RCC 7860 (cell line): ENCODE measurements around the gene KRTAP4-9.
"Not testable (repeated sequence)": the region's sequence is repeated elsewhere in the genome, so short reads cannot be mapped to it uniquely, and the experiment has no call there.

Experiments
- DNase-seq: peaks from one replicate; pipeline ENCODE4 v3.0.0-alpha.2; 2015; ENCODE audit warnings: low spot score
- FAIRE-seq: peaks from 2 replicates; lab custom pipeline; 2012; peaks lifted over from hg19 to GRCh38; lab: Jason Lieb, UNC

Gene KRTAP4-9

DNA sequence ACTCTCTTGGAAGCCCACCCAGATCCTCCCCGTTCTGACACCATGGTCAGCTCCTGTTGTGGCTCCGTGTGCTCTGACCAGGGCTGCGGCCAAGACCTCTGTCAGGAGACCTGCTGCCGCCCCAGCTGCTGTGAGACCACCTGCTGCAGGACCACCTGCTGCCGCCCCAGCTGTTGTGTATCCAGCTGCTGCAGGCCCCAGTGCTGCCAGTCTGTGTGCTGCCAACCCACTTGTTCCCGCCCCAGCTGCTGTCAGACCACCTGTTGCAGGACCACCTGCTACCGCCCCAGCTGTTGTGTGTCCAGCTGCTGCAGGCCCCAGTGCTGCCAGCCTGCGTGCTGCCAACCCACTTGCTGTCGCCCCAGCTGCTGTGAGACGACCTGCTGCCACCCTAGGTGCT lies at the start of gene KRTAP4-9:
Gene KRTAP4-9 (plus strand): TSS at position 43 of the 400 bp plus-strand sequence. CDS start 0 bp downstream, at position 43.
- not testable (repeated sequence) for DNase-seq, FAIRE-seq

DNA sequence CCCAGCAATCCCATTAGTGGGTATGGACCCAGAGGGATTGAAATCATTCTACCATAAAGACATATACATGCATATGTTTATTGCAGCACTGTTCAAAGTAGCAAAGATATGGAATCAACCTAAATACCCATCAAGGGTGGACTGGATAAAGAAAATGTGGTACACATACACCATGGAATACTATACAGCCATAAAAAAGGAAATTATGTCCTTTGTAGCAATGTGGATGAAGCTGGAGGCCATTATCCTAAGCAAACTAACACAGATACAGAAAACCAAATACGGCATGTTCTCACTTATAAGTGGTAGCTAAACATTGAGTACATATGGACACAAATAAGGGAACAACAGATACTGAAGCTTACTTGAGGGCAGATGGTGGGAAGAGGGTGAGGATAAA lies 47.6 kb upstream of the KRTAP4-9 start:
- no peak for DNase-seq
- no peak for FAIRE-seq

DNA sequence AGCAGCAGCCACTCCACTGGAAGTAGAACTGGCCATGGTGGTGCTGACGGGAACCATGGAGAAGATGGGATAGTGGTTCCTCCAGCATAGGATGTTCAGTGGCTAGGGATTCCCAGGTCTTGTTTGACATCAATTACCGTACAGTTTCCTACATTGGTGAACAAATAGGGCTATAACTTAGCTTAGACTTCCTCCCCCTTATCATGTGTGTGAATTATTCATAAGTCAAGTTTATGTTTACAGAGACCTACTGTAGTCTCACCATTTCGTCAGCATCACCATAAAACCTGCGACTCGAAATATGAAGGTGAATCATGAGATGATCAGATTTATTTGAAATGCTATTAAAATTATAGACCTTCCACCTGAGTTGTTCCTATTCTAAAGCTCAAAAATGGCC lies 46.4 kb upstream of the KRTAP4-9 start:
- FAIRE-seq: no peak

DNA sequence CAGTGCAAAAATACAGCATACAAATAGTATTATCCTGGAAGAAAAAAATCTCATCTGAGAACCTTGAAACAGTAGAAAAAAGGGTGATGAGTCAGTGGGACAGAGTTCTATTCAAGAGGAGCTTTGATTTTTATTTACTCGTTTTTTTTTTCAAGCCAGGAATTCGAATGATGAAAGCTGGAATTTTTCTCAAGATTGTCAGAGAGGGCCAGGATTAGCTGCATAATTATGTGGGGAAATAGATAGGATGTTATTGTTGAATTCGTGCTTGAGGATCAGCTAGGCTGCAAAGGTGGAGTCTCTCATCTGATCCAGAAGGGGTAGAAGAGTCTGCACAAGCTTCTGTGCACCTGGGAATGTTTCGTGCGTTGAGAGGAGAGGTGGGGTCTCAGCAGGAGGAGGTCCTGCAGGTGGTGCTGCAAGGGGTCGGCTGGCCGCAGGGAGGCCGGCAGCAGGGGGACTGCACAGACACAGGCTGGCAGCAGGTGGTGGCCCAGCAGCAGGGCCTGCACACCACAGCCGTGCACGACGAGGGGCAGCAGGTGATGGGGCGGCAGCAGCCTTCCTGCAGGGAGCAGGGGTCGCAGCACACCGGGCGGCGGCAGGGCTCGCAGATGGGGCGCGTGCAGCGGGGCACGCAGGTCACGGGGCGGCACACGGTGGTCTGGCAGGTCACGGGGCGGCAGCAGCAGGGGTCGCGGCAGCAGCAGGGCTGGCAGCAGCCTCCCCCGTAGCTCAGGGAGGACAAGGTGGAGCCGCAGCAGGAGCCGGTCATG lies 45.7 kb upstream of the KRTAP4-9 start:
- DNase-seq (peak; percentile 37), FAIRE-seq (peak; percentile 33)

More for the DNA sequence above, 46.4 kb upstream of the KRTAP4-9 start:
- DNase-seq: no peak

DNA sequence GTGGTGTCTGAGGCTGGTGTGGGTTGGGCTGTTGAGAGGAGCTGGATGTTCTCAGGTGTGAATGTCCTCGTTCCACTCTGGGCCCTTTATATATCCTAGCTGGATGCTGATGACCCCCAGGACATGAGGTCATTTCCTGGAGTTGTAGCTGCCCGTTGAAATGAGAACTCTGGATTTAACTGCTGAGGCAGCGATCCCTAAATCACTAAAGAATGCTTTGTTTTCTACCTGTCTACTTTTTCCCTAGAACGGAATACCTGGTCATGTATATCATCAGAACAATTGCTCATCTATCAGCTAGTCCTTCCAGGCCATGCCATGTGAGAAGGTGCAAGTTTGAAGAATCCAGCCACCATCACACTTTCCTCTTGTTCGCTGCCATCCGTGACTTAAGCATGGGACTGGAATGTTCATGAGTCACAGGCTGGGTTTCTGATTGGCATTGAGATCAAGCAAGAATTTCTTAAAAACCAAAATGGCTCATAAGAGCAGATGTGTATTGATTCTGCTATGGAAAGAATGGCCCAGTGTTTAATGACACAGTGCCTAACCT lies 45.1 kb upstream of the KRTAP4-9 start, which contains the start of gene KRTAP2-3:
Gene KRTAP2-3 (minus strand): TSS at position 63 of the 553 bp plus-strand sequence. CDS start 64 bp downstream, outside the sequence.
- DNase-seq (peak; percentile 97), FAIRE-seq (peak; percentile 98)

DNA sequence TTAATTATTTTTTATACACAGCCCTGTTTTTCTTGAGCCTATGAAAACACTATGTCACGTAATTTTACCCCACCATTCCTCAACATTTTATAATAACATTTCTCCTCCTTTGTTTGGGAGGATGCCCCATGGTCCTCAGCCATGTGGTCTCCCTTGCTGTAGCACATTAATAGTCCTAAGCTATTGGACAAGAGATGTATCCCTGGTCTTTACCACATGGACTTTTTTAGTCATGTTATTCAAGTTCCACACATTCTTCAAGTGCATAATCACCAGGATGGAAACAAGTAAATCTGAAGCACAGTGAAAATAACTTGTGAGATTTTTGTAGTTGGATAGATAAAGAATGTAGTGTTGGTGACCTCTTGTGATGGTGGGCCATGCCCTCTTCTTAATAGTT lies 43.2 kb upstream of the KRTAP4-9 start:
- DNase-seq (peak; percentile 94), FAIRE-seq (peak; percentile 95)

DNA sequence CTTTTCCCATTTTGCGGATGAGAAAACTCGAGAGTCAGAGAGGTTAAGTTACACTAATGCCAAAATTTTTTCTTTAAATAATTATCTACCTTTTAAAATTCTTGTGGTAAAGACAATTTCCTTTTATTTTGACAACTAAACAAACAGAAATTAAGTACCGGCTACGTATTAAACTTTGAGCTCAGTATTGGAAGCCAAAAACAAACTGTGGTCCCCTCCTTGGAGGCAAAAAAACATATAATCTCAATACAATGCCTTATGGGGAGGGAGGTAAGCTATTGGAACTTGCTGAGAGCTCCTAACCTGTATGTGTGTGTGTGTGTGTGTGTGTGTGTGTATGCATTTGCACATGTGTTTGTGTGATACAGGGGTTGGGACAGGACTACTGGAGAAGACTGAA lies 41.7 kb upstream of the KRTAP4-9 start:
- DNase-seq (no peak), FAIRE-seq (no peak)

DNA sequence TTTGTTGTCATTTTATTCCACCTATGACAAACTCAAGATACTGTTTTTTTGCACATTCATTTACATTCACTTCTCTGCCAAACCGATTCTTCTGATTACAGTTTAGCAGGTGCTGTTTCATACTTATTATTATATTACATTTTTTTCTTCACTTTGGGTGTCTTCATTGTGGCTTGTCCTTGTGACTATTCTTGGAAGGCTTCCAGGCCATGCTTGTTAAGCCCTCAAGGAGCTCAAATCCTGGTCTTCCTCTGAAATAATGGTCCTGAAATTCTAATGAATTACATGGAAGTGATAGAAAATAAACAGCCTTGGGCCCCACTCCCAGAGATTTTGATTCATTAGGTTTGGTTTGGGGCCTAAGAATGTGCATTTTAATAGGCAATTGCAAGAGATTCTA lies 40.9 kb upstream of the KRTAP4-9 start:
- DNase-seq (no peak), FAIRE-seq (no peak)

DNA sequence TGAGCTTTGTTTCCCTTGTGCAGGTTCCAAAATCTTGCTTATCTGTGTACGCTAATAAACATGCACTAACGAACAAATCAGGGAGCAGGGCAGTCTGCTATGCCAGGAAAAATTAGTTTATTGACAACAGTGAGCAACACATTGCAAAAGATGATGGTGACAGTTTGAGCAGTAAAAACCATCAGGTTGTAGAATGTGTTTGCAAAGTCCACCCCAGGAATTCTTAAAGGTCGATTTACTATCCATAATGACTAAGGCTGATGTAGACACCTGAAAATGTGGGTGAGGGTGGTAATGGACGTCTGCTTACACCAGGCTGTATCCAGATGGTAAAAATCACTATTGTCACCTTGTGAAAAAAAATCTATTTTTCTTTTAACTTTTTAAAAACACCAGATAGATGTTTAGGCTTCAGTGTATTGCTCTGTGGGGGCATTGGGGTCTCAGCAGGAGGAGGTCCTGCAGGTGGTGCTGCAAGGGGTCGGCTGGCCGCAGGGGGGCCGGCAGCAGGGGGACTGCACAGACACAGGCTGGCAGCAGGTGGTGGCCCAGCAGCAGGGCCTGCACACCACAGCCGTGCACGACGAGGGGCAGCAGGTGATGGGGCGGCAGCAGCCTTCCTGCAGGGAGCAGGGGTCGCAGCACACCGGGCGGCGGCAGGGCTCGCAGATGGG lies 40.0 kb upstream of the KRTAP4-9 start:
- DNase-seq, FAIRE-seq: not testable (repeated sequence)

DNA sequence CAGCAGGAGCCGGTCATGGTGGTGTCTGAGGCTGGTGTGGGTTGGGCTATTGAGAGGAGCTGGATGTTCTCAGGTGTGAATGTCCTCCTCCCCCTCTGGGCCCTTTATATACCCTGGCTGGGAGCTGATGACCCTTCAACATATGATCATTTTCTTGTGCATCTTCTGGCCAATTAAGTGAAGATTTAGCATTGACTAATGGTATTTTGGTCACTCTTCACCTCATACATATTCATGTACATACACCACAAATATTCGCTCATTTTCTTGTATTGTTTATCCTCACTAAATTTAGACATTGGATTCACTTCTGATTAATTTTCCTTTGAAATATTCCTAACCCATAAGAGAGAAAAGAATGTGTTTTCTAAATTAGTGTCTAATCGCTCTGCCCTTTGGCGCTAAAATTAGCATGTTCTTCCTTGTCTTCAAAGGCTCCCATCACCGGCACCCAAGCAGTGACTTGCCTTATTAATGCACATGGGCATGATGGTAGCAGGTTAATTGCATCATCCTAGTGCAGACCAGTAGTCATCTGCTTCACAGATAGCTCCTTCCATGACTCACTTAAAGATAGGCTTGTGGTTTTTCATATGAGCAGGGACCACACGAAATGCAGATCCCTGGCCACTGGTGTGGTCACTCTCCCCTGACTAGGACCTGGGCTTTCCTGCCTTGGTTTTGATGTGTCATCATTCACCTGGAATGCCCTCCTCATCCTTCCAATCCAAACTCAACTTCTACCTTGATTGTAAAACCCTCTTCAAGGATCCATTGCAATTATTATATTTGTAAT lies 39.2 kb upstream of the KRTAP4-9 start, which contains the start of gene KRTAP2-4:
Gene KRTAP2-4 (minus strand): TSS at position 51 of the 796 bp plus-strand sequence. CDS start 34 bp downstream, at position 17.
- DNase-seq: peak; percentile 99

DNA sequence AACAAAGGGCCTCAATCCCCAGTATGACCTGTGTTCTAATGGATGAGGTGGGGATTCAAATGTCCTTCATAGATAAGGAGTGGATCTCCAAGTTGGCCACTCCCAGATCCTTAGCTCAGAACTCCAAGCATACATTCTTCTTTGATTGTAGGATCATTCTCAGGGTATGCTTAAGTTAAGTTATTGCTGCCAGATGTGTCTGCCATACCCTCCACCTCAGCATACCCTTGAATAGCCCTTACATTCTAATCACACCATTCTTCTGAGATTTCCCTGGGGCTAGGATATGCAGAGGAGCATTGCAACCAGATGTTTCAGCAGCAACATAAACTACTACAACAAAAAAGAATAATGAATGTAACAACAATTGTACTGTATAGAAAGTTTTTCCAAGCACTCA lies 37.9 kb upstream of the KRTAP4-9 start:
- DNase-seq: no peak
- FAIRE-seq: no peak

More for the DNA sequence above, 39.2 kb upstream of the KRTAP4-9 start, which contains the start of gene KRTAP2-4:
- peak; percentile 99 for FAIRE-seq

DNA sequence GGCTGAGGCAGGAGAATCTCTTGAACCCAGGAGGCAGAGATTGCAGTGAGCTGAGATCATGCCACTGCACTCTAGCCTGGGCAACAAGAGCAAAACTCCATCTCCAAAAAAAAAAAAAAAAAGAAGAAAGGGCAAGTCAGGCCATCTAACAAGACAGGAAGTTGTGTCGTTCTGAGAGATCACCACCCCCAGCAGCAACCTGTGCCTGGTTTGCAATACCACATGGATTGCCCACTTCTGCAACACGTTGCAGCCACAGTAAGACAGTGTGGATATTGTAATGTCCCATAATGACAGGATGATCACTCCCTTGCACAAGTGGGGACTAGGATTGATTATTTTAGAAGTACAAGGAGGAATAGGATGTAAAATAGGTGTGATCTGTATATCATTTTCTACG lies 36.2 kb upstream of the KRTAP4-9 start:
- no peak for FAIRE-seq
- no peak for DNase-seq

DNA sequence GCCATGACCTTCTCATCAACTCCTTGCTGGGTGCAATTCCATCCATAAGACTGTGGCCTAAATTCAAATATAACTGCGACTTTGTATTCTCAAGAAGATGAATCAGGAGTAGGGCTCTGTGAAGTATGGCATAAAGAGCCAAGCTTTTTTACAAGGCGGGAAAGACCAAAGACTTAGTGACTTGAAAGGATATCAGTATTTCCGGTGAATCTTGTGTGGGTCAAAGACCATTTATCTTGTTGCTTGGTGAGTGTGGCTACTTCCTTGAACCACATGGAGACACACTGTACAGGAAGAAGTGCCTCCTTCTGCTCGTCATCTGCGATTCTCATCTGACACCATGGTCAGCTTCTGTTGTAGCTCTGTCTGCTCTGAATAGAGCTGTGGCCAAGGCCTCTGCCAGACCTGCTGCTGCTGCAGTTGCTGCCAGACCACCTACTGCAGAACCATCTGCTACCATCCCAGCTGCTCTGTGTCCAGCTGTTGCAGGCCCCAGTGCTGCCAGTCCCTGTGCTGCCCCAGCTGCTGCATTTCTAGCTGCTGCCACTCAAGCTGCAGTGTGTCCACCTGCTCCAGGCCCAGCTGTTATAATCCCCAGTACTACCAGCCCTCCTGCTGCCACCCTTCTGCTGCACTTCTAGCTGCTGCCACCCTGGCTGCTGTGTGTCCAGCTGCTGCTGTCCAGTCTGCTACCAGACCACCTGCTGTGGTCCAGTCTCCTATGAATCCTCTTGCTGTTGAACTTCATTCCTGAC lies 33.4 kb upstream of the KRTAP4-9 start:
- no peak for DNase-seq

DNA sequence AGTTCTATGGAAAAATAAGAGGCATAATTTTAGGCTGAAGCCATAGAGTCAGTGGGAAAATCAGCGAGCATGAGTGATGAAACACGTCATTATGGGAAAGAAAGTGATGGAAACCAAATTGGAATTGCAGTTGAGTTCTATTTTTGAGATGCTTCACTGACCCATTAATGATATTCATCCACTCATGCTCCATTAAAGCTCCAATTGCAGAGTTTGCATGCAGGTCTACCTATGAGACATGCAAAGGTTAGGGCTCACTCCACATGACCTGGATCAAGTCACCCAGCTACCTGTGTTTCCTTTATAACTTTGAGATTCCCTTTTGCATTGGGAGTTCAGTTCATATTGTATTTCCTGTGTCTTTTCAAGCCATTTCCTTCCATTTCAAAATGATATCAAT lies 31.5 kb upstream of the KRTAP4-9 start:
- FAIRE-seq (no peak), DNase-seq (no peak)

More for the DNA sequence above, 33.4 kb upstream of the KRTAP4-9 start:
- FAIRE-seq: no peak

DNA sequence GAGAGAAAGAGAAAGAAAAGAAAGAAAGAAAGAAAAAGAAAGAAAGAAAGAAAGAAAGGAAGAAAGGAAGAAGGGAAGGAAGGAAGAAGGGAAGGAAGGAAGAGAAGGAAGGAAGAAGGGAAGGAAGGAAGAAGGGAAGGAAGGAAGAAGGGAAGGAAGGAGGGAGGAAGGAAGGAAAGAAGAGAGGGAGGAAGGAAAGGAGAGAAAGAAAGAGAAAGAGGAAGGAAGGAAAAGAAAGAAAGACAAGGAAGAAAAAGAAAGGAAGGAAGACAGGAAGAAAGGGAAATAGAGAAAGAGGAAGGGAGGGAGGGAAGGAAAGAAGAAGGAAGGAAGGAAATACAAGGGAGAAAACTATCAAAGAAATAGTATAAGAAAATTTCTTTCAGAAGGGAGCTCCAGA lies 28.4 kb upstream of the KRTAP4-9 start:
- FAIRE-seq: no peak

DNA sequence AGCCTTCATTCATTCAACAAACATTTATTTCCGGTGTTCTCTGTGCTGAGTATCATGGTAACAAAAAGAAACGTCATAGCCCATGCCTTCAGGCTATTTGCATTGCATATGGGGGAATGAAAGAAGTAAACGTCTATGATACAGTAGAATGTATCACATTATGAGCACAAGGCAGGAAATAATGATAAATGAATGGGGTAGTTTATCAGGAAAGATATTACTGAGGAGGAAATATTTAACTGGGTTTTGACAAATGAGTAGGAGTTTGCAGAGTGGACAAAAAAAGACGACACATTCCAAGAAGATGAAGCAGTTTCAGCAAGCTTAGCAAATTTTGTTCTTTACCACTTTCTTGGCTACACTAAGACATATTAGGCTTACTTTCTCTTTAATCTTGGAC lies 22.6 kb upstream of the KRTAP4-9 start:
- peak; percentile 53 for DNase-seq
- FAIRE-seq: no peak

More for the DNA sequence above, 28.4 kb upstream of the KRTAP4-9 start:
- no peak for DNase-seq

DNA sequence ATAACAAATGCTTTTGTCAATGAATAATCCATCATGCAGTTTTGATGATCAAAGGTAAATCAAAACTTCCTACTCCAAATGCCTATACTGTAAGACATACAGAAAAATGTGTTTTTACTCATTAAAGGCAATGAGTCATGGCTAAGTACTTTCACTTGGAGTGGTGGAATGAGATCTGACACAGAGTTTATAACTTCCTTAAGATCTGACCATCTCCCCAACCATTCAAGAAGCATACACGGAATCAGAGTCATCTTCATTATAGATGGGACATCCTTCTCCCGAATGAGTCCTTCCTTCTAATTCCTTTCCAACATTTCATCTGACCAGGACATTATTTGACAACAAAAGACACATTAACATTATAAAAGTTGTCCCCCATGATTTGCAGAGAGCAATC lies 21.8 kb upstream of the KRTAP4-9 start:
- DNase-seq (peak; percentile 62), FAIRE-seq (peak; percentile 95)

DNA sequence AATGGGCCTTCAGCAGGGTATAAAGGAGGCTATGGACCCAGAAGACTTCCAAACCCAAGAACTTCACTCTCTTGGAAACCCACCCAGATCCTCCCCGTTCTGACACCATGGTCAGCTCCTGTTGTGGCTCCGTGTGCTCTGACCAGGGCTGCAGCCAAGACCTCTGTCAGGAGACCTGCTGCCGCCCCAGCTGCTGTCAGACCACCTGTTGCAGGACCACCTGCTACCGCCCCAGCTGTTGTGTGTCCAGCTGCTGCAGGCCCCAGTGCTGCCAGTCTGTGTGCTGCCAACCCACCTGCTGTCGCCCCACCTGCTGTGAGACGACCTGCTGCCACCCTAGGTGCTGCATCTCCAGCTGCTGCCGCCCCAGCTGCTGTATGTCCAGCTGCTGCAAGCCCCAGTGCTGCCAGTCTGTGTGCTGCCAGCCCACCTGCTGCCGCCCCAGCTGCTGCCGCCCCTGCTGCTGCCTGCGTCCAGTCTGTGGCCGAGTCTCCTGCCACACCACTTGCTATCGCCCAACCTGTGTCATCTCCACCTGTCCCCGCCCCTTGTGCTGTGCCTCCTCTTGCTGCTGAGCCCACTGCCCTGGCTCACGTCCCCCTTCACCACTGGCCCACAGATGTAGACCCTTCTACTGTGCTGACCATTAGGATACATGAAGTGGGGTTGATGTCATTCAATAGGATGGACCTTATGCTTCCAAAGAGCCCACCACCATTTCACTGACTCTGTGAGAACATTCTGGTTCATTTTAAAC lies 20.9 kb upstream of the KRTAP4-9 start, which contains the start of gene KRTAP4-7:
Gene KRTAP4-7 (plus strand): TSS at position 51 of the 757 bp plus-strand sequence. CDS start 57 bp downstream, at position 108.
- DNase-seq, FAIRE-seq: not testable (repeated sequence)
